ENCODE results near the gene BTF3L4.
"Not testable (repeated sequence)": the region's sequence is repeated elsewhere in the genome, so short reads cannot be mapped to it uniquely, and the experiment has no call there.

Gene BTF3L4

DNA sequence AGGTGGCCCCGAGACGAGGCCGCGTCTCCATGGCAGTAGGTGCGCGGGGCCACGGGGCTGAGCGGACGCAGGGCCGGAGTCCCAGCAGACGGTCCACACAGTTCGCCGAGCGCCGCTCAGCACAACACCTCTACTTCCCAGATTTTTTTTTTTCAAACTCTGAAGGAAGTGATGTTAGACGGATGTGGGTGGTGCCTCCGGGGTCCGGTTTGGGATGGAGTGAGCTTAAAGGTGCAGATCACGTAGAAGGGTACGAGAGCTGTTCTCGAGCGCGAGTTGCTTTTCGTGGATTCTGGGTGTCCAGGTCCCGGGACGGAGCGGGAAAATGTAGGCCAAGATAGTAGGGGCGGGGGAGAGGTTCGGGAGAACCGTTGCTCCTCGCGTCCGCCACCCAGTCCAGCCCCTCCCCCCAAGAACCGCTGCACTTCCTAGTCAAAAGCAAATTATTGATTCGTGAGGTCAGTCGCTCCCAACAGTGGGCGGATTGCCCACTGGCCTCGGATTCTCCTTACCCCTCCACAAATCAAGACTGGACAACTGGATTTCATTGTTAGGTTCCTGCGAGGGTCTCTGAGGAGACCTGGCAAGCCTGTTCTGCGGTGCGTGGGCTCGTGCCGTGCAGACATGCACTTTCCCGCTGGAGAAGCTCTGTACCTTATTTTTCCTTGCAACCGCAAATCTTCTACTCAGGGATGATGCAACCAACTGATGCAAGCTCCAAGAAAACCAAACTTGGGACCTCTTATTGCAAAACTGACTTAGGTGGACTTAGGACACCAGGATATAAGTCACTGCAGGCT, 829 bp upstream of the BTF3L4 start, which contains the start of gene TXNDC12:
Gene TXNDC12, minus strand, starts transcription at position 126 of the 800 bp plus-strand sequence. Its CDS starts 95 bp downstream, at position 31.
- in situ Hi-C loops (cut with HindIII; ENCODE audit: low sequenced_read_pairs): no loop called here

DNA sequence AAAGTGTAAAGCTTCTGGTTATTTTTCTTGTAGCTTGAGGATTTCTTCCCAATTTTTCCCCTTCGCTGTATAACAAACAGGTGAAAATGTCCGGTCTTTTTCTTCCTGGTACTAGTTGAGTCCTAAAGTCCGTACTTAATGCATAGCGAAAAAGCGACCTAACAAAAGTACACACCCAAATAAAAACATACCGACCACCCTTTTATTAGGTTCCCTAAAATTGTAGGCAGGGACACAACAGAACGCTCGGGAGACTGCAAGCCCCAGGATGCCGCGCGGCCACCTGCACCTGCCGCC, 281 bp upstream of the BTF3L4 start:
- in situ Hi-C loops (cut with HindIII; ENCODE audit: low sequenced_read_pairs): no loop called here

GRCh38 chr1:52056937-52057231, 789 bp downstream of the BTF3L4 start:
- in situ Hi-C loops (cut with HindIII; ENCODE audit: low sequenced_read_pairs): no loop called here

DNA sequence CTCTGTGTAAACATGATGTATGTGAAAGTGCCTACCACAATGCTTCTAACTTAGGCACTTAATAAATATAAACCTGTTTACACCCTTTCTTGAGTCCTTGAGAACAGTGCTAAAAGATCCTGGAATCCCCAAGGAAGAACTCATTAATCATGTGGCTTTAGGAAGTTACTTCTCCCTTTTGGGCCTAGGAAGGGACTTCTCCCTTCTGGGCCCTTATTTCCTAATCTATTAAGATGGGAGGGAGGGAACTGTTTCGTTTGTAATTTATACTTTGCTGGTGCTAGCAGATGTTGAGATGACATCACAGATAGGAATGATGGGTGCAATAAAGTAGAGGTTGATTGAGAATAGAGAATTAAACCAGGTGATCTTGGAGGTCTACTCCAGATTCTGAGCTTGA, 1.2 kb downstream of the BTF3L4 start:
- in situ Hi-C loops (cut with HindIII; ENCODE audit: low sequenced_read_pairs): no loop called here

DNA sequence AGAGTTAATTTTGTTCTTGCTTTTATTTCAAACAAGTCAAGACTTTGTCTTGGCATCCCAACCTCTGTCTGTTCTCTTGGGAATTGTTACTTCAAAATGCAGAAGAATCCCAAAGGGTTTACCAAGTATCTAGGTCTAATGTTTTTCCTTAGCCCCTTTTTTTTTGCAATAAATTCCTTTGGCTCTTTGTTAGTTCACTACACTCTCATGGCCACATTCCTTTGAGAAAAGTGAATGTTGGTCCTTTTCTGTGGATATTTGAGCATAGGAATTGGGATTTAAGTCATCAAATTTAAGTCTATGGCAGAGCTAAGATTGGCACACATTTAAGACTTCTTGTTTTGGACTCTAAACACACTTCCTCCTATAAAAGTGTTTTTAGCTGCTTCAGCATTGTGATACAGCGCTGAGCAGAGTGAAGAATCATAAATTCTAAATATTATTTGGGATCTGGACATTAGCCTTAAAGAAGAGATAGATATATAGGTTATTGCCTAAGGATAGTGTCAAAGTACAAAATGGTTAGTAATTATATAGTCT, 1.9 kb downstream of the BTF3L4 start:
- in situ Hi-C loops (cut with HindIII; ENCODE audit: low sequenced_read_pairs): no loop called here

DNA sequence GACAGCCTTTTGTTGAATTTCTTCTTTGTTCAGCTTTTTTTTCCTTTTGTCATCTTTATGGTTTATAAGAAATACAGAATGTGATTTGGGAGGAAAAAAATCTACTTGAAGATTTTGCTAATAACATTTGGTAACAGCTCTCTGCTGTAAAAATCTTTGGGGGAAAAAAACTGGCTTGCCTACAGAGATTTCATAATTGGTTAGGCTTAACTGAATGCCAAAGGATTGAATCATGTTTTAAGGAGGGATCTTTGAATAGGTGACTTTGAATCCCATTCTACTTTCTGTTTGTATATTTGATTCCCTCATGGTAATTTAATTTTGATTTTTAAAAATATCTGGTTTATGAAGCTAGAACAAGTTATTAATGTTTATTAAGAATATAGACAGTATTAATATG, 3.2 kb downstream of the BTF3L4 start:
- in situ Hi-C loops (cut with HindIII; ENCODE audit: low sequenced_read_pairs): no loop called here

DNA sequence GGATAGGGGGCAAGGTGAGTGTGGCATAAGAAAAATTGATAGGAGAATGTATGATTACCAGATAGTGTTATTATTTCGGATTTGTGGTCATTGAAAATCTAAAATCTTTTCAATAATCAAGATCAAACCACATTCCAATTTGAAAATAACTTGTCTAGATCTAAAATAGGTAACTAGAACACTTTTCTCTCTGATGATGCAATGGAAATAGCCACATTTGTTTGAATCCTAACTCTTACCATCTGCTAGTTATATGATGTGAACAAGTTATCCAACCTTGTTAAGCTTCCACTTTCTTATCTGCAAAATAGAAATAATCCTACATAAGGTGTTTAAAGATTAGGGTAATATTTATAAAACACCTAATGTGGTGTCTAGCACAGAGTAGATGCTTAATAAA, 3.8 kb downstream of the BTF3L4 start:
- in situ Hi-C loops (cut with HindIII; ENCODE audit: low sequenced_read_pairs): no loop called here

GRCh38 chr1:52060822-52061221, 4.7 kb downstream of the BTF3L4 start:
- in situ Hi-C loops (cut with HindIII; ENCODE audit: low sequenced_read_pairs): no loop called here

GRCh38 chr1:52063192-52063591, 7.1 kb downstream of the BTF3L4 start:
- in situ Hi-C loops (cut with HindIII; ENCODE audit: low sequenced_read_pairs): no loop called here

DNA sequence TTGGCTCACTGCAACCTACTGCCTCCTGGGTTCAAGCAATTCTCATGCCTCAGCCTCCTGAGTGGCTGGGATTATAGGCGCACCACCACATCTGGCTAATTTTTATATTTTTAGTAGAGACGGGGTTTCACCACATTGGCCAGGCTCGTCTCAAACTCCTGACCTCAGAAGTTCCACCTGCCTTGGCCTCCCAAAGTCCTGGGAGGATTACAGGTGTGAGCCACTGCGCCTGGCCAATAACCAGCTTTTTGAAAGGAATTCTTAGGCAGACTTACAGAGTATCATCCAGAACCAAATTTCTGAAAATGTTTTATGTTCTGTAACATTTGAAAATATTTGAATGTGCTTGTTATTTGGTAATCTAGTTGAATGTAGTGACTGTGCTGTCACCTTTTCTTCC, 14.6 kb downstream of the BTF3L4 start:
- in situ Hi-C loops (cut with HindIII; ENCODE audit: low sequenced_read_pairs): no loop called here

GRCh38 chr1:52072291-52072690, 16.2 kb downstream of the BTF3L4 start:
- in situ Hi-C loops (cut with HindIII; ENCODE audit: low sequenced_read_pairs): no loop called here

- in situ Hi-C loops (cut with HindIII; ENCODE audit: low sequenced_read_pairs): not testable (repeated sequence)
Observed at GRCh38 chr1:52077277-52077676, 21.2 kb downstream of the BTF3L4 start.

- in situ Hi-C loops (cut with HindIII; ENCODE audit: low sequenced_read_pairs): no loop called here
Observed at GRCh38 chr1:52080014-52080415, 23.9 kb downstream of the BTF3L4 start.

DNA sequence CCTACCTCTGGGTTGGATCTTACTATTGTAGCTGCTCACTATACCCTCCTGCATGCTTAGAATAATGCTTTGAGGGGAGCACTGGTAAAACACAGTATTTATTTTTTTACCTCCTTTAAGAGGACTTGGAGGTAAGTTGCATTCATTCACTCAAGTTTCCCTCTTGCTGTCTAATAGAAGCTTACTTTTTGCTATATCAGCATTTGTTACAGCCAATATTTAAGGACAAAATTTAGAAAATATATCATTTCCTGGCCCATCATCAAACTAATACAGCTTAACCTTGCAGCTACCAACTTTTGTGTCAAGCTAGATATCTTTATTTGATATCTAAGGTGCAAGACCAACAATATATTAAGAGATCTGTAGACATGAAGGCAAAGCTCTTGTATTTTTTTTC, 31.8 kb downstream of the BTF3L4 start:
- in situ Hi-C loops (cut with HindIII; ENCODE audit: low sequenced_read_pairs): not testable (repeated sequence)

DNA sequence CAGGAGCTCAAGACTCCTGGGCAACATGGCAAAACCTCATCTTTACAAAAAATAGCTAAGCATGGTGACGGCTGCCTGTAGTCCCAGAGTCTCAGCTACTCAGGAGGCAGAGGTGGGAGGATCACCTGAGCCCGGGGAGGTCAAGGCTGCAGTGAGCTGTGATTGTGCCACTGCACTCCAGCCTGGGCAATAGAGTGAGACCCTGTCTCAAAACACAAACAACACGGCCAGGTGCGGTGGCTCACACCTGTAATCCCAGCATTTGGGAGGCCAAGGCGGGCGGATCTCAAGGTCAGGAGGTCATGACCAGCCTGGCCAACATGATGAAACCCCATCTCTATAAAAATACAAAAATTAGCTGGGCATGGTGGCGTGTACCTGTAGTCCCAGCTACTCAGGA, 38.2 kb downstream of the BTF3L4 start:
- in situ Hi-C loops (cut with HindIII; ENCODE audit: low sequenced_read_pairs): not testable (repeated sequence)

DNA sequence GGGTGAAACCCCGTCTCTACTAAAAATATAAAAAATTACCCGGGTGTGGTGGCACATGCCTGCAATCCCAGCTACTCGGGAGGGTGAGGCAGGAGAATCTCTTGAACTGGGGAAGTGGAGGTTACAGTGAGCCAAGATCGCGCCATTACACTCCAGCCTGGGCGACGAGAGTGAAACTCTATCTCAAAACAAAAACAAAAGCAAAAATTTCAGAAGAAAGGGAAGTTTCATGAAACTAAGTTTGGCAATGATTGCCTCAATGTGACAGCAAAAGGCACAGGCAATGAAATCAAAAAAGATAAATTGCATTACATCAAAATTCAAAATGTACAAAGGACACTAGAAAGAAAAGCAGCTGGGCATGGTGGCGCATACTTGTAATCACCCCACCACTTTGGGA, 40.1 kb downstream of the BTF3L4 start:
- in situ Hi-C loops (cut with HindIII; ENCODE audit: low sequenced_read_pairs): no loop called here

DNA sequence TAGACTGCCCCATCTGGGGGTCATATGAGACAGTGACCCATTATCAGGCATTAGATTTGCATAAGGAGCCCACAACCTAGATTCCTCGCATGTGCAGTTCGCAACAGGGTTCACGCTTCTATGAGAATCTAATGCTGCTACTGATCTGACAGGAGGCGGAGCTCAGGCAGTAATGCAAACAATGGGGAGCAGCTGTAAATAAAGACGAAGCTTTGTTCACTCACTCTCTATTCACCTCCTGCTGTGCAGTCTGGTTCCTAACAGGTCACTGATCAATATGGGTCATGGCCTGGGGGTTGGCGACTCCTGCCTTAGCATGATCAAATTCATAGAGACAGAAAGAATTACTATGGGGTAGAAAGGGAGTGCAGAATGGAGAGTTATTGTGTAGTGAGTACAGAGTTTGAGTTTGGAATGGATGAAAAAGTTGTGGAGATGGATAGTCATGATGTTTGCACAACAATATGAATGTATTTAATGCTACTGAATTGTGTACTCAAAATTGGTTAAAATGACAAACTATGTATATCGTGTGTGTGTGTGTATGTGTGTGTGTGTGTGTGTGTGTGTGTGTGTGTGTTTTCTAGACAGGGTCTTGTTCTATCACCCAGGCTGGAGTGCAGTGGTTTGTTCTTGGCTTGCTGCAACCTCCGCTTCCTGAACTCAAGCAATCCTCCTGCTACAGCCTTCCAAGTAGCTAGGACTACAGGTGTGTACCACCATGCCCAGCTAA, 42.2 kb downstream of the BTF3L4 start:
- in situ Hi-C loops (cut with HindIII; ENCODE audit: low sequenced_read_pairs): no loop called here

DNA sequence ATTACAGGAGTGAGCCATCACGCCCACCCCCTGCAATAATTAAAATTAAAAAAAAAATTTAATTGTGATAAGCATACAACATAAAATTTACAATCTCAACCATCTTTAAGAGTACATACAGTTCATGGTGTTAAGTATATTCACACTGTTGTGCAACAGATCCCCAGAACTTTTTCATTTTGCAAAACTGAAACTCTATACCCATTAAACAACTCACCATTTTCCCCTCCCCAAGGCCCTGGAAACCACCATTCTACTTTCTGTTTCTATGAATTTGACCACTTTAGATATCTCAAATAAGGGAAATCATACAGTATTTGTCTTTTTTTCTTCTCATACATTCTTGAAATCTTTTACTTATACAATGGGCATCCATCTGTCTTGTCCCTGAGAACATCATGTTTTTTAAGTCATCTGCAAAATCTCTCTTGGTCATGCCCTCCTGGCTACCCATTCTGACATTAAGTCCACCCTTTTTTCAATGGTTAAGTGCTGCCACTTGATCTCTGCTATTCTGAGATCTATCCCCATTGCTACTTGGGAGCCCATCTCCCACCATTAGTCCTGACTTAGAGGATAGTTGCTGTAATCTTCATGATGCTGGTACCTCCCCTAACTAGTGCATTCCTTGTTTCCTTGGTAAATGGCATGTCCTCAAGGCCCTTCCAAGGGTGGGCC, 46.4 kb downstream of the BTF3L4 start:
- in situ Hi-C loops (cut with HindIII; ENCODE audit: low sequenced_read_pairs): no loop called here

GRCh38 chr1:52111492-52111891, 55.4 kb downstream of the BTF3L4 start:
- in situ Hi-C loops (cut with HindIII; ENCODE audit: low sequenced_read_pairs): no loop called here

DNA sequence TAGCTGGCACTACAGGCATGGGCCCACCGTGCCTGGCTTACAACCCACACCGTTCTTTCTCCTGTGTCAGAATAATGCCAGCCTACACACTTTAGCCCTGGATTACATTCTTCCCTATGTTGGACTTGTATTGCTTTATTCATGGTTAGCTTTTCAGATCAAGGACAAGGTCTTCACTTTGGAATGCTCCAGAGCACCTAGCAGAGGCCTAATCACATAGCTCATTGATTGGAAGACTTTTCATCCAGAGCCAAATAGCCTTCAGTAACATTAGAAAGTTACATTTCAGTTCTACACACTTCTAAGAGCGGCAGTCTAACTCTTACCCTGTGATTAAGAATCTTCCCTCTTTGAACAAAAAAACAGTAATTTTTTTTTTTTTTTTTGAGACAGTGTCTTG, 56.4 kb downstream of the BTF3L4 start:
- in situ Hi-C loops (cut with HindIII; ENCODE audit: low sequenced_read_pairs): no loop called here

GRCh38 chr1:52119301-52120079, 63.4 kb downstream of the BTF3L4 start:
- in situ Hi-C loops (cut with HindIII; ENCODE audit: low sequenced_read_pairs): no loop called here
